Measurements from ENCODE around the gene NKG7. TPM values are rescaled to one million over a fixed set of nuclear protein-coding genes. Genes with fewer than 3 reads are reported as not detected.

The NKG7 gene
- total and polyA plus RNA-seq, 7 donors: 1.2 to 14.5 (median 3.1) TPM; not detected in 3

DNA sequence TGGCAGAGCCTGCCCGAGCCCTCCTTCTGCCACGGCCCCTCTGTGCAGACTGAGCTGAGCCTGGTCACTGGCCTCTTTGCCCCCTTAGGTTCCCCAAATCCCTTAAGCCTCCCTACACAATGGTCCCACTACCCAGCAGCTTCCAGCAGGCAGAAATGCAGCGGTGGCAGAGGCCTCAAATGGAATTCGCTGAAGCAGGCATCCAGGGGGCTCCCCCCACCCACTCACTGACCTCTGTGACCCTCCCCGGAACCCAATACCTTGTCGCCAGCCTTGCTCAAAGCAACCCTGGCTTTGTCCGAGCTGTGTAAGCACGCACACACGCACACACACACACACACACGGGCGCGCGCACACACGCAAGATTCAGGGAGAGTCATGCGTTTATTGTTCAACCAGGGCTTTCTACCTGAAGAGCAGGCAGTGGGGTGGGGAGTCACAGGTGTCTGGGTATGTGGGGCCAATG, 15.5 kb upstream of the NKG7 start, which contains the start of gene LIM2:
Gene LIM2, minus strand, starts transcription at position 51 of the 466 bp plus-strand sequence. CDS start 531 bp downstream, outside the sequence.
- 83% methylated on average over 15 of the region's 15 CpGs for WGBS, 2 donors
- Histone ChIP-seq H3K27ac (no peak within 1 kb of the TSS), H3K36me3 (no peaks in the 10 kb centered on the region), H3K9me3 (no peaks in the 10 kb centered on the region), H3K4me1 (no peaks in the 10 kb centered on the region), H3K27me3 (no peaks in the 10 kb centered on the region), H3K4me3 (no peak within 1 kb of the TSS)
- intact Hi-C loops (cut with DNase I): no loop called here
- DNase-seq: no peak
- TF ChIP-seq POLR2AphosphoS5 (IDR thresholded peaks at IDR 0.05) (no peak), EP300 (IDR thresholded peaks at IDR 0.05) (no peak), POLR2A (IDR thresholded peaks at IDR 0.05) (no peak)
- TF ChIP-seq, protein P1, sequence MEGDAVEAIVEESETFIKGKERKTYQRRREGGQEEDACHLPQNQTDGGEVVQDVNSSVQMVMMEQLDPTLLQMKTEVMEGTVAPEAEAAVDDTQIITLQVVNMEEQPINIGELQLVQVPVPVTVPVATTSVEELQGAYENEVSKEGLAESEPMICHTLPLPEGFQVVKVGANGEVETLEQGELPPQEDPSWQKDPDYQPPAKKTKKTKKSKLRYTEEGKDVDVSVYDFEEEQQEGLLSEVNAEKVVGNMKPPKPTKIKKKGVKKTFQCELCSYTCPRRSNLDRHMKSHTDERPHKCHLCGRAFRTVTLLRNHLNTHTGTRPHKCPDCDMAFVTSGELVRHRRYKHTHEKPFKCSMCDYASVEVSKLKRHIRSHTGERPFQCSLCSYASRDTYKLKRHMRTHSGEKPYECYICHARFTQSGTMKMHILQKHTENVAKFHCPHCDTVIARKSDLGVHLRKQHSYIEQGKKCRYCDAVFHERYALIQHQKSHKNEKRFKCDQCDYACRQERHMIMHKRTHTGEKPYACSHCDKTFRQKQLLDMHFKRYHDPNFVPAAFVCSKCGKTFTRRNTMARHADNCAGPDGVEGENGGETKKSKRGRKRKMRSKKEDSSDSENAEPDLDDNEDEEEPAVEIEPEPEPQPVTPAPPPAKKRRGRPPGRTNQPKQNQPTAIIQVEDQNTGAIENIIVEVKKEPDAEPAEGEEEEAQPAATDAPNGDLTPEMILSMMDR (IDR thresholded peaks at IDR 0.05): no peak

DNA sequence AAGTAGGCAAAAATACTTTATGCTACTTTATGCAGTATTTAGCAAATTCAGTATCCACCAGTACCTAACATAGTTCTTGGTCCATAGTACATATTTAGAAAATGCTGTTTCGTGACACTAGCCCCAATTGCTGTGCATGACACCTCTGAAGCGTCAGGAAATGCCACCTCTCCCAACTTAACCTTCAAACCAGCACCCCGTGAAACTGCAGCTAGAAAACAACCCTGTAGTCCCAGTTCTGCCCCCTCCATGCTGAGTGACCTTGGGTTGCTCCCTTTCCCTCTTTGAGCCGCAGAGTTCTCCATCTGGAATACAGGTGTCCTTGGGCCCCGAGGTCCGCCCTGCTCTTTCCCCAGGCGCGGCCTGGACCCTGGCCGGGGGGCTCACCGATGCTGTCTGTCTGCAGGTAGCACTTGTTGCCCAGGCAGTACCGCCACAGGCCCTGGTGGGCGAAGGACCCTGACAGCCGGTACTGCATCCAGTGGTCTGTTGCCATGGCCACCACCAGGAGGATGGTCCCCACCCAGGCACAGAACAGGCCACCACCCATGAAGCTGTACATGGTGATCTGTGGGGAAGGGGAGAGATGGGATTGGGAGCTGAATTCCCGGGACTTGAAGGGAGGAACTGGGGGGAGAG, 14.5 kb upstream of the NKG7 start:
- DNase-seq: no peak
- H3K4me3 ChIP-seq: no peak overlapping the region
- no peaks in the 10 kb centered on the region for H3K27me3 ChIP-seq
- no peaks in the 10 kb centered on the region for H3K4me1 ChIP-seq
- H3K9me3 ChIP-seq: no peaks in the 10 kb centered on the region
- TF ChIP-seq POLR2AphosphoS5 (IDR thresholded peaks at IDR 0.05) (no peak), POLR2A (IDR thresholded peaks at IDR 0.05) (no peak), EP300 (IDR thresholded peaks at IDR 0.05) (no peak)
- TF ChIP-seq, protein P1 (IDR thresholded peaks at IDR 0.05): no peak
- H3K27ac ChIP-seq: no peak overlapping the region
- H3K36me3 ChIP-seq: no peaks in the 10 kb centered on the region
- intact Hi-C loops (cut with DNase I): no loop called here
- WGBS, 2 donors: 80 to 88% methylated on average over 14 of the region's 14 CpGs

DNA sequence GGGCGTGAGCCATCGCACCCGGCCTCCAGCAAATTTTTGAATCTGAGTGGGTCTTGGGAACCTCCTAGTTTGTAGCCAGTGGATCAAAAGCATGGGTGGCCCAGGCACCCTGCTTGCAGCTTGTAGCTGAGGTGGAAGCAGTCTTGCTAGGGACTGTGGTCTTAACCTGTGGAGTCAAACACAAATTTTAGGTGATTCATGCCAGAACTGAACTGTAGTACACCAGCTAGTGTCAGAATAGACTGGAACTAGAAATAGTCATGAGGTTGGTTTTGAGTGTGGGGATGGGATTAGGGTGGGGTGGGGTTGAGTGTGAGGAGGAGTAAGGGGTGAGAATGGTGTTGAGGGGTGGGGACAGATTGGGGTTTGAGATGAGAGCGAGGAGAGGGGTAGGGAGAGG, 9.6 kb upstream of the NKG7 start:
- intact Hi-C loops (cut with DNase I): no loop called here
- Histone ChIP-seq H3K27ac (no peak overlapping the region), H3K4me1 (no peaks in the 10 kb centered on the region), H3K27me3 (no peaks in the 10 kb centered on the region), H3K4me3 (no peak overlapping the region), H3K9me3 (peaks cover 0 to 3% (median 1%) of the 10 kb centered on the region in 4 donors), H3K36me3 (no peaks in the 10 kb centered on the region)
- no peak for DNase-seq
- TF ChIP-seq, protein P1 (IDR thresholded peaks at IDR 0.05): no peak
- TF ChIP-seq POLR2A (IDR thresholded peaks at IDR 0.05): no peak
- WGBS, 2 donors: 98% methylated on average over 4 of the region's 4 CpGs

DNA sequence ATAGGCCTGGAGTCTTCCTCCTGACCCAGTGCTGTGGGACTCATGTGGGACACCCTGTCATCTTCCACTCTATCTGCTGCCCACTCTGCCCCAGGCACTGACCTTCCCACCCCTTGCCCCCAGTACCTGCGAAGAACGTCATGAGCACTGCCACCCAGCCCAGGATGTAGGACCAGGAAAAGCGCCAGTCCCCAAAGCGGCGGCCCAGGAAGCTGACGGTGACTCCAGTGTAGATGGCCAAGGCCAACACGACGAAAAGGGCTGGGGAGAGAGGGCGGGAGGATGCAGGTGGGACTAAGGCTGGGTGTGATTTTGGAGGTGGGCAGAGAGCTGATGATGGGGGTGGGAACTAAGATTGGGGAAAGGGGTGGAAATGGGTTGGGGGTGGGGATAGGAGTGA, 7.9 kb upstream of the NKG7 start:
- Histone ChIP-seq H3K9me3 (peaks cover 0 to 3% (median 1%) of the 10 kb centered on the region in 4 donors), H3K4me3 (no peak overlapping the region), H3K27ac (no peak overlapping the region), H3K27me3 (no peaks in the 10 kb centered on the region), H3K36me3 (no peaks in the 10 kb centered on the region), H3K4me1 (no peaks in the 10 kb centered on the region)
- 95% methylated on average over 9 of the region's 9 CpGs for WGBS, 2 donors
- TF ChIP-seq, protein P1 (IDR thresholded peaks at IDR 0.05): no peak
- TF ChIP-seq POLR2AphosphoS5 (IDR thresholded peaks at IDR 0.05): no peak
- no peak for TF ChIP-seq POLR2A (IDR thresholded peaks at IDR 0.05)
- TF ChIP-seq EP300 (IDR thresholded peaks at IDR 0.05): no peak
- no peak for DNase-seq
- intact Hi-C loops (cut with DNase I): no loop called here

DNA sequence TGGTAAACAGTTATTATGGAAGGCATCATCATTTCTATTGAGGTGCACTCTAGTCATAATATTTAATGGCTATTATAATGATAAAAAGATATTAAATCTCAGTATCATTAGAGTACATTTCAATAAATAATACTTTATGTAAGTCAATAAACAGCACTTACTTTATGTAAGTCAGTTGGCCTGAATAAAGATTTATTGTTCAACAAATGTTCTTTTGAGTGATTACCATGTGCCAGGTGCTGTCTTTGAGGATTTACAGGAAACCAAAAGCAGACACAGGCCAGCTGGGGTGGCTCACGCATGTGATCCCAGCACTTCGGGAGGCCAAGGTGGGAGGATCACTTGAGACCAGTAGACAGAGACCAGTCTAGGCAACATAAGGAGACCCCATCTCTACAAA, 5.0 kb upstream of the NKG7 start:
- TF ChIP-seq POLR2AphosphoS5 (IDR thresholded peaks at IDR 0.05) (no peak), EP300 (IDR thresholded peaks at IDR 0.05) (no peak), POLR2A (IDR thresholded peaks at IDR 0.05) (no peak)
- TF ChIP-seq, protein P1 (IDR thresholded peaks at IDR 0.05): no peak
- H3K9me3 ChIP-seq: peaks cover 0 to 3% (median 1%) of the 10 kb centered on the region in 4 donors
- 74 to 85% methylated on average over 2 of the region's 2 CpGs for WGBS, 2 donors

More for the DNA sequence above, 5.0 kb upstream of the NKG7 start:
- no peaks in the 10 kb centered on the region for H3K27me3 ChIP-seq
- no peak overlapping the region for H3K27ac ChIP-seq
- H3K36me3 ChIP-seq: no peaks in the 10 kb centered on the region
- intact Hi-C loops (cut with DNase I): no loop called here
- H3K4me1 ChIP-seq: no peaks in the 10 kb centered on the region
- H3K4me3 ChIP-seq: no peak overlapping the region
- DNase-seq: no peak
